Fibroblast of skin of right biceps (primary cell): ENCODE data around the gene SSX1.
A peak's percentile ranks its signal among the peaks of the same experiment; 100 is the strongest.
"Not testable (repeated sequence)": the region's sequence is repeated elsewhere in the genome, so short reads cannot be mapped to it uniquely, and the experiment has no call there.

ENCODE experiments used
- DNase-seq: peaks from one replicate; pipeline ENCODE4 v3.0.0-alpha.2; 2013

Gene SSX1

DNA sequence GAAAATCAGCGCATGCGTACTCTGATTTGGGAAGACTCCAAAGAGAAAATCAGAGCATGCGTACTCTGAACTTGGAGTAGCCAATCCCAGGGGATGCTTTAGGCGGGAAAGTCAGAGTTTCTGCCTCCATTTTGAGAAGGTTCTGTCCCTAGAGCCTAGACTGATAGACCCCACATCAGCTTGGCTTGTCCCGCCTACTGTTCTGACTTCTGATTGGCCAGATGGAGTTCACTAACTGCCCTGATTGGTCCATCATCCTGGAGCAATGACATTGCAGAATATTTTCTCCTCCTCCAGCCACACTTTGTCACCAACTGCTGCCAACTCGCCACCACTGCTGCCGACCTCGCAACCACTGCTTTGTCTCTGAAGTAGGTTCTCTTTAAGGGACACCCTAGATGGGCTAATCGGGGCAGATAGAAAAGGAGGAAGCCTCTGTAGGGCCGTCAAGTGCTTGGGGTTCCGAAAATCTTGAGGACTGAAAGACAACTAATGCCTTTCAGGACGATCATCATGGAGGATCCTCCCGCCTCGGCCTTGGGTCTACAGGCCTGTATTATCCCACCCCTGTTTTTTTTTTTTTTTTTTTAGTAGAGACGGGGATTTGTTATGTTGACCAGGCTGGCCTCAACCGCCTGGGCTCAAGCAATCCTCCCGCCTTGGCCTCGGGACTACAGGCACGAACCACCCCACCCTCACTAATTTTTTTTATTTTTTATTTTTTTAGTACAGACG, at the start of gene SSX1:
SSX1 (plus strand) TSS at position 331 of the 735 bp plus-strand sequence. CDS start 1,850 bp downstream, outside the sequence.
- not testable (repeated sequence) for DNase-seq

GRCh38 chrX:48214341-48214740, 40.9 kb upstream of the SSX1 start:
- DNase-seq, result not testable (repeated sequence)

GRCh38 chrX:48224196-48224595, 31.0 kb upstream of the SSX1 start:
- DNase-seq, result not testable (repeated sequence)

- not testable (repeated sequence) for DNase-seq
Measured at GRCh38 chrX:48252945-48253344, 2.2 kb upstream of the SSX1 start.

DNA sequence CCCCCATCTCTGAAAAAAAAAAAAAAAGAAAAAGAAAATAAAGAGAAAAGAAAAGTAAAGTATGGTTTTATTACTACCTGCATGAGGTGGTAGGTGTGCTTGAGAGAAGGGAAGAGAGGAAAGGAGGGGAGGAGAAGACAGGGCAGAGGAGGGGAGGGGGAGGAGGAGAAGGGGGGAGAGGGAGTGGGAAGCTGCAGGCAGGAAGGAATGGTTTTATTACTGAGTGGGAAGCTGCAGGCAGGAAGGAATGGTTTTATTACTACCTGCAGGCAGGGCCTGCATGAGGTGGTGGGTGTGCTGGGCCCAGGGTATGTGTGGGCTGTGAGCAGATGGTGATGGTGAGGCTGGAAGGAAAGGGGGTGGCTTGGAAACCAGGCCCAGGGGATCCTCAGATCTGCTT, 19.2 kb downstream of the SSX1 start:
- DNase-seq, result not testable (repeated sequence)

- peak; percentile 1 for DNase-seq
Measured at GRCh38 chrX:48278958-48279357, 23.8 kb downstream of the SSX1 start.

DNA sequence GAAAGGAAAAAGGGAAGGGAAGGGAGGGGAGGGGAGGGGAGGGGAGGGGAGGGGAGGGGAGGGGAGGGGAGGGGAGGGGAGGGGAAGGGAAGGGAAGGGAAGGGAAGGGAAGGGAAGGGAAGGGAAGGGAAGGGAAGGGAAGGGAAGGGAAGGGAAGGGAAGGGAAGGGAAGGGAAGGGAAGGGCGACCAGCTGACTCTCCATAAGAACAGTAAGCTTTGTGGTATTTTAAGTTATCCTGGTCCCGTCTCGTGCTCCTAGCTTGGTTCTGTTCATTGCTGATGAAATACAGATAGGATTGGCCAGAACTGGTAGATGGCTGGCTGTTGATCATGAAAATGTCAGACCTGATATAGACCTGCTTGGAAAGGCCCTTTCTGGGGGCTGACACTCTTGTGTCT, 25.5 kb downstream of the SSX1 start:
- DNase-seq, result not testable (repeated sequence)

- DNase-seq, result no peak
Measured at GRCh38 chrX:48306175-48306574, 51.0 kb downstream of the SSX1 start.

DNA sequence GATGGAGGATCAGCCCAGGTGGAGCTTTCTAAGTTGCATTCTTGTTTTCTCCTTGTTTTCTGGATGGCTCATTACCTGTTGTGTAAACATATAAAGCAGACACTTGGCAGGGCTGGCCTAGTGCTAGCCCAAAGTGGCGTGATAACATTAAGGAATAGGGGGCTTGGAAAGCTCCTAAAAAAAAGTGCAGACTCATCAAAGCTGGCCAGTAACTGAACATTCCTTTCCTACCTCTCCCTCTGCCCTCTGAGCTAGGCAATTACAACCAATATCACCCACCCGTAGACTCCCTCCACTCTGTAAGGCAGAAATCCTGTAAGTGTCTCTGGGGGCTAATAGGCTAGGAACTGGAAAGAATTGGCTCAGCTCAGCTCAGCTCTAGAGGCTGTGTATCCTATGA, 58.8 kb downstream of the SSX1 start:
- DNase-seq, result not testable (repeated sequence)
